K562 (cell line): ENCODE results near the gene FAM171A2. TPM values are rescaled to one million over a fixed set of nuclear protein-coding genes. Genes with fewer than 3 reads are reported as not detected.

ENCODE experiments used
- CBX3 ChIP-seq, 2 experiments: IDR thresholded peaks; 1 replicate in 1 of 2; 2 replicates in 1 of 2; pipeline ENCODE4 v1.6.1; 2012; ENCODE audit warnings: inconsistent platforms in 2 of 2, low read length in 2 of 2, borderline replicate concordance in 1 of 2, control low read depth in 1 of 2
- HDAC2 ChIP-seq: fragments of 450-650 bp; IDR thresholded peaks from 2 replicates; pipeline ENCODE4 v1.6.1; 2016; ENCODE audit warnings: mild to moderate bottlenecking
- HLTF ChIP-seq: fragments of 450-650 bp; IDR thresholded peaks from 2 replicates; pipeline ENCODE4 v1.6.1; 2016
- NR1H2 ChIP-seq: sonication (generic); formaldehyde crosslinking; IDR thresholded peaks from 2 replicates; pipeline ENCODE4 v1.4.0; 2020; ENCODE audit warnings: mild to moderate bottlenecking, missing genetic modification reagents
- SP1 ChIP-seq: sonication (generic); formaldehyde crosslinking; IDR thresholded peaks from 2 replicates; pipeline ENCODE4 v1.8.1; 2022; ENCODE audit warnings: mild to moderate bottlenecking, missing genetic modification reagents
- YY1 ChIP-seq, 3 experiments: IDR thresholded peaks; 2 replicates each; pipeline ENCODE4 v1.6.1; 2011; ENCODE audit warnings: low read length in 2 of 3, mild to moderate bottlenecking in 2 of 3, moderate library complexity in 2 of 3, borderline replicate concordance in 1 of 3, control low read depth in 1 of 3, low read depth in 1 of 3; ENCODE audit not compliant: insufficient read depth in 3 of 3, insufficient replicate concordance in 2 of 3, control insufficient read depth in 1 of 3, insufficient read length in 1 of 3; ENCODE audit errors: extremely low read depth in 1 of 3
- ZNF408 ChIP-seq: fragments of 250-450 bp; sonication (Bioruptor Pico); IDR thresholded peaks from 2 replicates; pipeline ENCODE4 v1.4.0; 2020; ENCODE audit warnings: low read depth, mild to moderate bottlenecking, moderate library complexity
- ZNF609 ChIP-seq: sonication (generic); formaldehyde crosslinking; IDR thresholded peaks from 2 replicates; pipeline ENCODE4 v1.8.1; 2023; ENCODE audit warnings: missing genetic modification reagents, mild to moderate bottlenecking, borderline replicate concordance
- polyA plus RNA-seq, 8 experiments: library from polyadenylated mRNA; depleted of rRNA in 4 of 8; stranded (reverse) in 5 of 8; unstranded in 3 of 8; fragments of >200 nt; fragmentation: Nextera tagmentation in 2 of 8; fragmentation: Illumina TruSeq in 1 of 8; extraction: Ambion mirVana in 2 of 8; extraction: Trizol in 1 of 8; gene quantifications; 2 replicates each; pipeline versions ENCODE4 v1.2.1 to v1.2.3, GENCODE V29; 2011 to 2014; ENCODE audit warnings: inconsistent platforms in 1 of 8, missing spikeins in 1 of 8
- total RNA-seq, 7 experiments: library from RNA; depleted of rRNA in 6 of 7; stranded (reverse); fragments of >200 nt in 6 of 7; fragmentation: Illumina TruSeq in 2 of 7; extraction: Trizol in 2 of 7; gene quantifications; 2 replicates each; pipeline versions ENCODE4 v1.2.1 to v1.2.3, GENCODE V29; 2011 to 2021; ENCODE audit warnings: low replicate concordance in 1 of 7
- TF ChIP-seq, protein P1 (sequence below), 2 experiments: fragments of 450-650 bp; formaldehyde crosslinking in 1 of 2; IDR thresholded peaks; 2 replicates each; pipeline versions ENCODE4 v1.4.0 to v1.6.1; 2014 to 2020; ENCODE audit warnings: mild to moderate bottlenecking in 2 of 2, borderline replicate concordance in 1 of 2, low read depth in 1 of 2
- TF ChIP-seq, protein P2 (sequence below): fragments of 250-450 bp; sonication (Bioruptor Pico); IDR thresholded peaks from 2 replicates; pipeline ENCODE4 v1.5.0; 2022; ENCODE audit warnings: mild to moderate bottlenecking

The FAM171A2 gene
- total and polyA plus RNA-seq, 9 of the 15 experiments (the other 6 are each of a cell fraction or from before 2014, with no cell fraction given), result 0.10 to 10.2 (median 2.0) TPM; not detected in 1

- no peak for TF ChIP-seq ZNF609 (CRISPR knock-in tag)
- peak; percentile 100; the same call in 1 of the 2 replicates for TF ChIP-seq ZNF408 (CRISPR knock-in tag)
- peak in 1 of 2 experiments; percentile 86; a peak in 2 of 3 replicates for TF ChIP-seq CBX3 (IDR thresholded peaks at IDR 0.05; ENCODE audit: borderline replicate concordance in 1 of 2, low read length in 2 of 2)
- TF ChIP-seq HLTF, result 0 out of 2 replicates have a peak, but pooled peaks have one; percentile 10
- no peak; the same call in 1 of the 2 replicates for TF ChIP-seq HDAC2
- no peak for TF ChIP-seq NR1H2
- peak; percentile 75 for TF ChIP-seq SP1
- TF ChIP-seq, protein P1, sequence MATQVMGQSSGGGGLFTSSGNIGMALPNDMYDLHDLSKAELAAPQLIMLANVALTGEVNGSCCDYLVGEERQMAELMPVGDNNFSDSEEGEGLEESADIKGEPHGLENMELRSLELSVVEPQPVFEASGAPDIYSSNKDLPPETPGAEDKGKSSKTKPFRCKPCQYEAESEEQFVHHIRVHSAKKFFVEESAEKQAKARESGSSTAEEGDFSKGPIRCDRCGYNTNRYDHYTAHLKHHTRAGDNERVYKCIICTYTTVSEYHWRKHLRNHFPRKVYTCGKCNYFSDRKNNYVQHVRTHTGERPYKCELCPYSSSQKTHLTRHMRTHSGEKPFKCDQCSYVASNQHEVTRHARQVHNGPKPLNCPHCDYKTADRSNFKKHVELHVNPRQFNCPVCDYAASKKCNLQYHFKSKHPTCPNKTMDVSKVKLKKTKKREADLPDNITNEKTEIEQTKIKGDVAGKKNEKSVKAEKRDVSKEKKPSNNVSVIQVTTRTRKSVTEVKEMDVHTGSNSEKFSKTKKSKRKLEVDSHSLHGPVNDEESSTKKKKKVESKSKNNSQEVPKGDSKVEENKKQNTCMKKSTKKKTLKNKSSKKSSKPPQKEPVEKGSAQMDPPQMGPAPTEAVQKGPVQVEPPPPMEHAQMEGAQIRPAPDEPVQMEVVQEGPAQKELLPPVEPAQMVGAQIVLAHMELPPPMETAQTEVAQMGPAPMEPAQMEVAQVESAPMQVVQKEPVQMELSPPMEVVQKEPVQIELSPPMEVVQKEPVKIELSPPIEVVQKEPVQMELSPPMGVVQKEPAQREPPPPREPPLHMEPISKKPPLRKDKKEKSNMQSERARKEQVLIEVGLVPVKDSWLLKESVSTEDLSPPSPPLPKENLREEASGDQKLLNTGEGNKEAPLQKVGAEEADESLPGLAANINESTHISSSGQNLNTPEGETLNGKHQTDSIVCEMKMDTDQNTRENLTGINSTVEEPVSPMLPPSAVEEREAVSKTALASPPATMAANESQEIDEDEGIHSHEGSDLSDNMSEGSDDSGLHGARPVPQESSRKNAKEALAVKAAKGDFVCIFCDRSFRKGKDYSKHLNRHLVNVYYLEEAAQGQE (IDR thresholded peaks at IDR 0.05; ENCODE audit: borderline replicate concordance), result peak; percentile 59
- TF ChIP-seq, protein P1 (CRISPR knock-in tag; IDR thresholded peaks at IDR 0.05; ENCODE audit: low read depth), result peak; percentile 11
- peak in 2 of 3 experiments; percentile 8 to 12 for TF ChIP-seq YY1 (IDR thresholded peaks at IDR 0.05; ENCODE audit: borderline replicate concordance in 1 of 3, control insufficient read depth in 1 of 3, extremely low read depth in 1 of 3, insufficient read depth in 3 of 3, insufficient read length in 1 of 3, insufficient replicate concordance in 2 of 3, low read depth in 1 of 3, low read length in 2 of 3)
- TF ChIP-seq, protein P2, sequence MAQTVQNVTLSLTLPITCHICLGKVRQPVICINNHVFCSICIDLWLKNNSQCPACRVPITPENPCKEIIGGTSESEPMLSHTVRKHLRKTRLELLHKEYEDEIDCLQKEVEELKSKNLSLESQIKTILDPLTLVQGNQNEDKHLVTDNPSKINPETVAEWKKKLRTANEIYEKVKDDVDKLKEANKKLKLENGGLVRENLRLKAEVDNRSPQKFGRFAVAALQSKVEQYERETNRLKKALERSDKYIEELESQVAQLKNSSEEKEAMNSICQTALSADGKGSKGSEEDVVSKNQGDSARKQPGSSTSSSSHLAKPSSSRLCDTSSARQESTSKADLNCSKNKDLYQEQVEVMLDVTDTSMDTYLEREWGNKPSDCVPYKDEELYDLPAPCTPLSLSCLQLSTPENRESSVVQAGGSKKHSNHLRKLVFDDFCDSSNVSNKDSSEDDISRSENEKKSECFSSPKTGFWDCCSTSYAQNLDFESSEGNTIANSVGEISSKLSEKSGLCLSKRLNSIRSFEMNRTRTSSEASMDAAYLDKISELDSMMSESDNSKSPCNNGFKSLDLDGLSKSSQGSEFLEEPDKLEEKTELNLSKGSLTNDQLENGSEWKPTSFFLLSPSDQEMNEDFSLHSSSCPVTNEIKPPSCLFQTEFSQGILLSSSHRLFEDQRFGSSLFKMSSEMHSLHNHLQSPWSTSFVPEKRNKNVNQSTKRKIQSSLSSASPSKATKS, result no peak
These were observed 38.9 kb downstream of the FAM171A2 start, which contains the start of gene SLC25A39 (continued) for GRCh38 chr17:44324571-44325275.
